Epithelial cell of esophagus (primary cell): Measurements from ENCODE around the gene TAS1R3.

Experiments
- DNase-seq: peaks from one replicate; pipeline ENCODE4 v3.0.0; 2010; ENCODE audit warnings: low read depth
- H3K4me3 ChIP-seq: 2 replicates; pipeline ENCODE4 v1.5.1; 2011; ENCODE audit warnings: mild to moderate bottlenecking, low read length, control low read depth
- TF ChIP-seq, protein P1 (sequence below): IDR thresholded peaks from 2 replicates; pipeline ENCODE4 v1.5.1; 2011; ENCODE audit warnings: low read depth, mild to moderate bottlenecking, low read length, control low read depth, inconsistent platforms; ENCODE audit not compliant: insufficient read depth; ENCODE audit errors: missing control alignments

Gene TAS1R3

DNA sequence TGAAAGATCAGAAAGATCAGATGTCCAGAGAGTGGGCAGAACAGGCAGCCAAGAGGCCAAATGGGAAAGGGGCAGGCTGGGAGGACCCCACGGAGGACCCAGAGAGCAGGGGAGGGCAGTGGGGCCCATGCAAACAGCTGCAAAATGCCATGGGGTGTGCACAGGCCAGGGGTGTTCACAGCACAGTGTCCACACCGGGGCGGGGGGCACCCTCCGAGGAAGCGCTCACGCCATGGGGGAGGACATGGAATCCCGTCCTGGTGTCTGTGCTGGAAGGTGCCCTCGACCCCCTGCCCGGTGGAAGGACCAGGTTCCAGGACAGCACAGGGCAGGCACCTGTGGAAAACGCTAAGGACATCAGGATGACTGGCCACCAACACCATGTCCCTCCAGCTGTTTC lies 8.1 kb upstream of the TAS1R3 start:
- no peak overlapping the region for H3K4me3 ChIP-seq
- no peak for DNase-seq
- TF ChIP-seq, protein P1, sequence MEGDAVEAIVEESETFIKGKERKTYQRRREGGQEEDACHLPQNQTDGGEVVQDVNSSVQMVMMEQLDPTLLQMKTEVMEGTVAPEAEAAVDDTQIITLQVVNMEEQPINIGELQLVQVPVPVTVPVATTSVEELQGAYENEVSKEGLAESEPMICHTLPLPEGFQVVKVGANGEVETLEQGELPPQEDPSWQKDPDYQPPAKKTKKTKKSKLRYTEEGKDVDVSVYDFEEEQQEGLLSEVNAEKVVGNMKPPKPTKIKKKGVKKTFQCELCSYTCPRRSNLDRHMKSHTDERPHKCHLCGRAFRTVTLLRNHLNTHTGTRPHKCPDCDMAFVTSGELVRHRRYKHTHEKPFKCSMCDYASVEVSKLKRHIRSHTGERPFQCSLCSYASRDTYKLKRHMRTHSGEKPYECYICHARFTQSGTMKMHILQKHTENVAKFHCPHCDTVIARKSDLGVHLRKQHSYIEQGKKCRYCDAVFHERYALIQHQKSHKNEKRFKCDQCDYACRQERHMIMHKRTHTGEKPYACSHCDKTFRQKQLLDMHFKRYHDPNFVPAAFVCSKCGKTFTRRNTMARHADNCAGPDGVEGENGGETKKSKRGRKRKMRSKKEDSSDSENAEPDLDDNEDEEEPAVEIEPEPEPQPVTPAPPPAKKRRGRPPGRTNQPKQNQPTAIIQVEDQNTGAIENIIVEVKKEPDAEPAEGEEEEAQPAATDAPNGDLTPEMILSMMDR: no peak

DNA sequence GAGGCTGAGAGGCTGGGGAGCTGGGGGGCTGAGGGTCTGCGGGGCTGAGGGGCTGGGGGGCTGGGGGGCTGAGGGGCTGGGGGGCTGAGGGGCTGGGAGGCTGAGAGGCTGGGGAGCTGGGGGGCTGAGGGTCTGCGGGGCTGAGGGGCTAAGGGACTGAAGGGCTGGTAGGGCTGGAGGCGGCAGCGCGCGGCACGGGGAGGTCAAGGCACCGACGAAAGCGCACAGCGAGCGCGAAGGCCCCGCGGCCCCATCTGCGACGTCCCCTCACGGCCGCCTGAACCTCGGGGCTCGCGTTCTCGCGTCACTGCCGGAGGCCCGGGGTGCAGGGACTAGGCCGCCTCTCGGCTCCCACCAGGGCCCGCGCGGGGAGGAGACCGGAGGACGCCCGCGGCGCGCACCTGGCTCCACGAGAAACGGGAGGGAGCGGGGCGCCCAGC lies 7.0 kb upstream of the TAS1R3 start:
- TF ChIP-seq, protein P1: no peak
- peak overlapping the region; percentile 67 for H3K4me3 ChIP-seq
- no peak for DNase-seq

DNA sequence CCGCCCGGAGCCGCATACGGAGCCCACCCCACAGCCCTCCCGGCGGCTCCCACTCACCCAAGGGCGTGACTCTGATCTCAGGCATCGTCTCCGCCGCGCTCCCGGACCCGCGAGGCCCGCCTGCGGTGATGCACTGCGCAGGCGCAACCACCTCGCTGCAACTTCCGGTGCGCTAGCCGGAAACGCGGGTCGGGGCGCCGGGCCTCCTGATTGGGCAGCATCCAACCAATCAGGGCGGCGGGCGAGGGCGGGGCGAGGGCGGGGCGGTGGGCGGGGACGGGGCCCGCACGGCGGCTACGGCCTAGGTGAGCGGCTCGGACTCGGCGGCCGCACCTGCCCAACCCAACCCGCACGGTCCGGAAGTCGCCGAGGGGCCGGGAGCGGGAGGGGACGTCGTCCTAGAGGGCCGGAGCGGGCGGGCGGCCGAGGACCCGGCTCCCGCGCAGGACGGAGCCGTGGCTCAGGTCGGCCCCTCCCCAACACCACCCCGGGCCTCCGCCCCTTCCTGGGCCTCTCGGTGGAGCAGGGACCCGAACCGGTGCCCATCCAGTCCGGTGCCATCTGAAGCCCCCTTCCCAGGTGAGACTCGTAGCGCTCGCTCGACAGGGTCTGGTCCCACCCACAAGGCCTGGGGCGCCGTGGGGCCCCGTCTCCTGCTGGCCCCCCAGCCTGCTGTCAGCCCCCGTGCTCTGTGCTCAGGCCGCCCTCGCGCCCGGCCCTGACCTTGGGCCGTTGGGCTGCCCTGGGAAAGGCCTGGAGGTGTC lies 6.4 kb upstream of the TAS1R3 start, which contains the start of the genes CPTP and INTS11:
Gene CPTP, plus strand, starts transcription at position 279 of the 764 bp plus-strand sequence. CDS start 2,109 bp downstream, outside the sequence.
Gene INTS11, minus strand, starts transcription at position 137 of the 764 bp plus-strand sequence. Its CDS starts 52 bp downstream, at position 85.
- TF ChIP-seq, protein P1: no peak
- H3K4me3 ChIP-seq: peak within 1 kb of the TSS; percentile 78
- DNase-seq: peak; percentile 94

DNA sequence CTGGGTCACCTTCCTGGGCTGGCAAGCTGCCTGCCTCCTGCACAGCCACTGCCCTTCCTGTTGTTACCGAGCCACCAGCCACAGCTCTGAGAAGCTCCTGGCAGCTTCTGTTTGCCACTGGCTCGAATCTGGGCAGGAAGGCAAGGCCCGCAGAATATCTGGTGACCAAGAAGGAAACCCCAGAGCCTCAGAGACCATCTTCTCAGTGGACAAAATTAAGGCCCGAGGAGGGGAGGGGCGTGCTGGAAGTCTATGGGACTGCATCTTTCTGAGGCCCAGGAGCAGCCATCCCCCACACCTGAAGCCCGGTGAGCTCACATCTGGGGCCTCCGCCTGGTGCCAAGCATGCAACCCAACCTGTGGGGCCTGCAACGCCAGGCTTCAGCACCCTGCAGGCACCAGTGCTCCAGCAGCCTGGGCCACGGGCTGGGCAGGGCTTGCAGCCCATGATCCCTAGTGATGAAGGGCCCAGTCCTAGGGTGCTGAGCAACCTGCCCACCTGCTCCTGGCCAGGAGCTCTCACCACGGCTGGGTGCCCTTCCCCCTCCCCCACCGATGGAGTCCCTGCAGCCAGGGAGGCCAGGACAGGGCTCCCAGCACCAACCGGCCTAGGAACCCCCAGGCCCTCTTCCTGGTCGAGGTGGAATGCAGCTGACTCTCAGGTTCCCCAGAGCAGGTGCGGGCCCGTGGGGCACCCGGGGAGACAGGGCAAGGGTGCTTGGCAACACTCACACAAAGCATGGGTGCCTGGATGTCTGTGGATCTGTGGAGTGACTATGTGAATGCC lies 5.6 kb upstream of the TAS1R3 start:
- peak overlapping the region; percentile 78 for H3K4me3 ChIP-seq
- TF ChIP-seq, protein P1: no peak
- DNase-seq: peak; percentile 73

DNA sequence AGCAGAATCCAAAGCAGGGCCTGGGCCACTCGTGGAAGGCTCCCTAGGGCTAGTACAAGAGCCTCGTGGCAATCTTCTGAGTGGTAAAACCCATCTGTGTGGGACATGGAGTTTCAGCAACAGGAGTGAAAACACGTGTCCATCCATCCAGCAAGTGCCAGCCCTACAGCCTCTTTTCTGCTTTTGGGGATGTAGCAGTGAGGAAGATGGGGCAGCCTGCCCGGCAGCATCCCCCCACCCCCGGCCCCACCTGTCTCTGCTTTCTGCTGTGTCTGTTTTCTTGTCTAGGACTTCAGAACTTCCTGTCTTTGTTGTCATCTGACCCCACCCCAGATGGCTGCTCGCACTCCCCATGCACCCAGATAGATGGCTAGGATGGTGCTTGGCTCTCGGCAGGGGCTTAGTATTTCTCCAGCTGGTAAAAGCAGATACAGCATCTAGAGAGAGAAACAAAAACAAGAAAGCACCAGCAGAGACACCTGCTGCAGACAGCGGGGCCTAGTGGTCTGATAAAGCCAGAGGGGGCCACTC lies 4.9 kb upstream of the TAS1R3 start:
- TF ChIP-seq, protein P1: no peak
- DNase-seq: no peak
- peak overlapping the region; percentile 78 for H3K4me3 ChIP-seq

DNA sequence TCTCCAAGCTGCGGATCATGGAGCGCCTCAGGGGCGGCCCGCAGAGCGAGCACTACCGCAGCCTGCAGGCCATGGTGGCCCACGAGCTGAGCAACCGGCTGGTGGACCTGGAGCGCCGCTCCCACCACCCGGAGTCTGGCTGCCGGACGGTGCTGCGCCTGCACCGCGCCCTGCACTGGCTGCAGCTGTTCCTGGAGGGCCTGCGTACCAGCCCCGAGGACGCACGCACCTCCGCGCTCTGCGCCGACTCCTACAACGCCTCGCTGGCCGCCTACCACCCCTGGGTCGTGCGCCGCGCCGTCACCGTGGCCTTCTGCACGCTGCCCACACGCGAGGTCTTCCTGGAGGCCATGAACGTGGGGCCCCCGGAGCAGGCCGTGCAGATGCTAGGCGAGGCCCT lies 3.8 kb upstream of the TAS1R3 start:
- TF ChIP-seq, protein P1: no peak
- no peak for DNase-seq
- no peak overlapping the region for H3K4me3 ChIP-seq
